ENCODE measurements around the gene HNRNPA2B1.

GRCh38 chr7:26178272-26178960, 22.1 kb downstream of the HNRNPA2B1 start:
- peak; percentile 26 for TF ChIP-seq POLR2A (IDR thresholded peaks at IDR 0.05; ENCODE audit: low read length)
- TF ChIP-seq GATA1 (IDR thresholded peaks at IDR 0.05; ENCODE audit: low read depth, low read length), result no peak
